GM19025 (cell line): ENCODE measurements around the gene MIEN1.
"Not testable (repeated sequence)": the region's sequence is repeated elsewhere in the genome, so short reads cannot be mapped to it uniquely, and the experiment has no call there.

Experiments
- ATAC-seq: cut with Tn5 transposase; IDR thresholded peaks from one replicate; pipeline ENCODE4 v1.9.1; 2021; ENCODE audit warnings: mild to moderate bottlenecking, low read depth, moderate library complexity; ENCODE audit not compliant: unreplicated experiment

MIEN1 gene

DNA sequence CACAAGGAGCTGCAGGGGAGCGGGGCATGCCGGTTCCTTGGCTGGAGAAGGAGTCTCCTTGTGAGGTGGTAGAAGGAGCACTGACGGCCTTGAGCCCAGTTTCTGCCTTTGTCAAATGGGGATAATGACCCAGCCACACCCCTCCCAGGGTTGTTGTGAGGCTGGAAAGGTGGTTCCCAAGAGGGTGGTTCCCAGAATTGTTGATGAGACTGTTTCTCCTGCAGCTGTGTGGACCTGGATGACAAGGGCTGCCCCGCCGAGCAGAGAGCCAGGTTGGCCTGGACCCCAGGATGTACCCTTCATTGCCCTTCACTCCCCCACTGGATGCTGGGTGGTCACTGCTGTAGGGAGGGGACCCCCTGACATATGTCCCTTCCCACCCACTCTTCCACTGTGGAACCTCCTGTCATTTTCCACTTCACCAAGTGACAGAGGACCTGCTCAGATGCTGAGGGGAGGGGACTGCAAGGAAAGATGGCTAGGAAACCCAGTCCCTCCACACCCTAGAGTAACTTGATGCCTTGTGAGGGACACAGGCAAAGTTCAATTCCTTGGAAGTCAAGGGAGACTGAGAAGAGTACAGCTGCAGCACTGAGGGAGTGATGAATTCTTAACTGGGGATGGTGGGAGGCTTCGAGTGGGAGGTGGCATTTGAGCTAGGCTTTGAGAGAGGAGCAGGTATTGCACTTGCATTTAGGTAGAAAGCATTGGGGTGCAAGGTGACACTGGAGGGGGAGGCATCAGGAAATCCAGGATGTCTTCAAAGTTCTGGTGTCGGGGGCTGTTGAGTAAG, 10.6 kb downstream of the MIEN1 start:
- no peak for ATAC-seq

DNA sequence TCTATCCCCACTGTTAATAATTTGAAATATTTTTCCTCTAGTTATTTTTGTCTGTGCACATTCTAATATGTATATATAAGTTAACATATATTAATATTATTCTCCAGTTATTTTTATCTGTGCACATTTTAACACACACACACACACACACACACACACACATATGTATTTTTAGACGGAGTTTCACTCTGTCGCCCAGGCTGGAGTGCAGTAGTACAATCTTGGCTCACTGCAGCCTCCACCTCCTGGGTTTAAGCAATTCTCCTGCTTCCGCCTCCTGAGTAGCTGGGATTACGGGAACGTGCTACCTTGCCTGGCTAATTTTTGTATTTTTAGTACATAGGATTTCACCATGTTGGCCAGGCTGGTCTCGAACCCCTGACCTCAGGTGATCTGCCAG, 12.7 kb downstream of the MIEN1 start:
- ATAC-seq: no peak

DNA sequence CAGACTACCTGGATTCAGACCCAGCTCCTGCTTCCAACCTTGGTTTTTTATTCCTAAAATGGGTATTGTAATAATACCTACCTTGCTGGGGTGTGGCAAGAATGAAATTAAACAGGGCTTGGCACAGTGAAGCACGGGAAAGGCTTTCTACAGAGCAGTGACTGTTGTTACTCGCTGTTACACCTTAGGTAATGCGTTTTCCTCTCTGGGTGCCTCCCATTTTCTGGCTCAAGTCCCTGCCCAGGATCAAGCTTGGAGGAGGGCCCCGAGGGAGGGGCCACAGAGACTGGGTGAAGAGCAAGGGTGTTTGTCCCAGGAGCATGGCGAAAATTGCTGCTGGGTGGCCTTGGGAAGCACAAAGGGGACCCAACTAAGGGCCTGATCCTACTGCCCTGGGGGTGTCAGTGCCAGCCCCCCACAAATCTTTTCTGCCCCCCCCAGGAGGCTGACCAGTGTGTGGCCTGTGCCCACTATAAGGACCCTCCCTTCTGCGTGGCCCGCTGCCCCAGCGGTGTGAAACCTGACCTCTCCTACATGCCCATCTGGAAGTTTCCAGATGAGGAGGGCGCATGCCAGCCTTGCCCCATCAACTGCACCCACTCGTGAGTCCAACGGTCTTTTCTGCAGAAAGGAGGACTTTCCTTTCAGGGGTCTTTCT, 13.3 kb downstream of the MIEN1 start:
- no peak for ATAC-seq

DNA sequence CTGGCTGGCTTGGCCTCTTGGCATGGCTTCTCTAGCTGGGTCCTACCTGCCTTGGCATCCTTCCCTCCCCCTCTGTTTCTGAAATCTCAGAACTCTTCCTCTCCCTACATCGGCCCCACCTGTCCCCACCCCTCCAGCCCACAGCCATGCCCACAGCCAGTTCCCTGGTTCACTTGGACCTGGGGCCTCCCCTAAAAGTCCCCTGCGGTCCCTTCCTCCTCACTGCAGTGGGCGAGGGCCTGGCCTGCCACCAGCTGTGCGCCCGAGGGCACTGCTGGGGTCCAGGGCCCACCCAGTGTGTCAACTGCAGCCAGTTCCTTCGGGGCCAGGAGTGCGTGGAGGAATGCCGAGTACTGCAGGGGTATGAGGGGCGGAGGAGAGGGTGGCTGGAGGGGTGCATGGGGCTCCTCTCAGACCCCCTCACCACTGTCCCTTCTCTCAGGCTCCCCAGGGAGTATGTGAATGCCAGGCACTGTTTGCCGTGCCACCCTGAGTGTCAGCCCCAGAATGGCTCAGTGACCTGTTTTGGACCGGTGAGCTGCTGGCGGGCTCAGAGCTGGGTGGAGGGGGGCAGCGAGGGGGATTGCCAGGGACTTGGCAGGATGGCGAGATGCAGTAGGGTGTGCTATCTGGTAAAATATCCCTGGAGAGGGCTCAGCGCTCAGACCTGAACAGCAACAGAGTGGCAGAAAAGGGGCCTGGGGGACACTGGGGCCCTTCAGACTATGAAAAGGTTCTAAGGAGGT, 14.1 kb downstream of the MIEN1 start:
- no peak for ATAC-seq

DNA sequence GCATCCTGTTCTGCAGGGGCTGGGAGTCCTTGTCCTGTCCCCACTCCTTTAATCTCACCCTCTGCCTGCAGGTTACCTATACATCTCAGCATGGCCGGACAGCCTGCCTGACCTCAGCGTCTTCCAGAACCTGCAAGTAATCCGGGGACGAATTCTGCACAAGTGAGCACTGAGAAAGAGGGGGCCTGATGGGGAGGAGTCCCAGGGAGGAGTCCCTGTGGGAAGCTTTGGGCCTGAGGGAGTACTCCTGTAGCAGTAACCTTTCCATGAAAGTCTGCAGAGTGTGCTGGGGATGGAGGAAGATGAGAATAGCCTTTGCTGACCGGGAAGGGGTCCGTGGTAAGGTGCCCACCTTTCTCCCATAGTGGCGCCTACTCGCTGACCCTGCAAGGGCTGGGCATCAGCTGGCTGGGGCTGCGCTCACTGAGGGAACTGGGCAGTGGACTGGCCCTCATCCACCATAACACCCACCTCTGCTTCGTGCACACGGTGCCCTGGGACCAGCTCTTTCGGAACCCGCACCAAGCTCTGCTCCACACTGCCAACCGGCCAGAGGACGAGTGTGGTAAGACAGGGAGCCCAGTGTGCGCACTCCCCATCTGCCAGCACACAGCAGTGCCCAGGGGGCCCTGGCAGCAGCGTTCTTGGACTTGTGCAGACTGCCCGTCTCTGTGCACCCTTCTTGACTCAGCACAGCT, 14.8 kb downstream of the MIEN1 start:
- ATAC-seq: no peak

DNA sequence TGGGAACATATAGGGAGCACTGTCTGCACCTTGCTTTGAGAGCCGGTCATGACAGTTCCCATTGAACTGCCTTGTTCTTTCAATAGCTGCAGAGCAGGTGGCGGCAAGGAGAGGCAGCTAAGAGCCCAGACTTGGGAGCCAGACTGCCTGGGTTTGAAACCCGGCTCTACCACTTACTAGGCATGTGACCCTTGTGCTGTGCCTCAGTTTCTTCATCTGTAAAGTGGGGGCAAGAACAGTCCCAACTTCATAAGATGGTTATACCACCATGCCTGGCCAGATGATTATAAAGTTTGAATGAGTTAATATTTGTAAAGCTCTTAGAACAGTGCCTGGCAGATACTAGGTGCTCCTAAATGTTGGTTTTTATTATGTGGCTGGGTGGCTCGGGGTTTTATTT, 16.1 kb downstream of the MIEN1 start:
- ATAC-seq: no peak

DNA sequence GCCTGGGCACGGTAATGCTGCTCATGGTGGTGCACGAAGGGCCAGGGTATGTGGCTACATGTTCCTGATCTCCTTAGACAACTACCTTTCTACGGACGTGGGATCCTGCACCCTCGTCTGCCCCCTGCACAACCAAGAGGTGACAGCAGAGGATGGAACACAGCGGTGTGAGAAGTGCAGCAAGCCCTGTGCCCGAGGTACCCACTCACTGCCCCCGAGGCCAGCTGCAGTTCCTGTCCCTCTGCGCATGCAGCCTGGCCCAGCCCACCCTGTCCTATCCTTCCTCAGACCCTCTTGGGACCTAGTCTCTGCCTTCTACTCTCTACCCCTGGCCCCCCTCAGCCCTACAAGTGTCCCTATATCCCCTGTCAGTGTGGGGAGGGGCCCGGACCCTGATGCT, 18.5 kb downstream of the MIEN1 start:
- ATAC-seq: no peak

DNA sequence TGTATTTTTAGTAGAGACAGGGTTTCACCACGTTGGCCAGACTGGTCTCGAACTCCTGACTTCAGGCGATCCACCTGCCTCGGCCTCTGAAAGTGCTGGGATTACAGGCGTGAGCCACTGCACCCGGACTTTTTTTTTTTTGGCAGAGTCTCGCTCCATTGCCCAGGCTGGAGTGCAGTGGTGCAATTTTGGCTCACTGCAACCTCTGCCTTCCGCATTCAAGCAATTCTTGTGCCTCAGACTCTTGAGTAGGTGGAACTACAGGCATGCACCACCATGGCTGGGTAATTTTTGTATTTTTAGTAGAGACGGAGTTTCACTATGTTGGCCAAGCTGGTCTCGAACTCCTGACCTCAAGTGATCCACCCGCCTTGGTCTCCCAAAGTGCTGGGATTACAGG, 19.3 kb downstream of the MIEN1 start:
- not testable (repeated sequence) for ATAC-seq

DNA sequence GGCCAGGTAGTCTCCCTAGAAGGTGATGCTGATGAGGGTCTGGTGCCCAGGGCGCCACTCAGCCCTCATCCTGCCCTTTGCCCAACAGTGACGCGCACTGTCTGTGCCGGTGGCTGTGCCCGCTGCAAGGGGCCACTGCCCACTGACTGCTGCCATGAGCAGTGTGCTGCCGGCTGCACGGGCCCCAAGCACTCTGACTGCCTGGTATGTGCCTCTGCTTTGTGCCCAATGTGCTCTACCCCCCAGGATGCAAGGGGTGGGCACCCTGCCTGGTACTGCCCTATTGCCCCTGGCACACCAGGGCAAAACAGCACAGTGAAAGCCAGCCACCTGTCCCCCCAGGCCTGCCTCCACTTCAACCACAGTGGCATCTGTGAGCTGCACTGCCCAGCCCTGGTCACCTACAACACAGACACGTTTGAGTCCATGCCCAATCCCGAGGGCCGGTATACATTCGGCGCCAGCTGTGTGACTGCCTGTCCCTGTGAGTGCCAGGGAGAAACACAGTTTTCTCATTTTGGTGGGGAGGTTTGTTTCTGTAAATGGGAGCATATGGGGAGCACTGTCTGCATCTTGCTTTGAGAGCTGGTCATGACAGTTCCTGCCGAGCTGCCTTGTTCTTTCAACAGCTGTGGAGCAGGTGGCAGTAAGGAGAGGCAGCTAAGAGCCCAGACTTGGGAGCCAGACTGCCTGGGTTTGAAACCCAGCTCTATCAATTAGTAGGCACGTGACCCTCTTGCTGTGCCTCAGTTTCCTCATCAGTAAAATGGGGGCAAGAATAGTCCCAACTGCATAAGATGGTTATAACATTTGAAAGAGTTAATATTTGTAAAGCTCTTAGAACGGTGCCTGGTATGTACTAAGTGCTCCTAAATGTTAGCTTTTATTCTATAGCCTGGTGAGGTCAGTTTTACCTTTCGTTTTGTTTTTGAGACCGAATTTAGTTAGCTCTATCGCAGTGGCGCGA, 20.1 kb downstream of the MIEN1 start:
- ATAC-seq: no peak

DNA sequence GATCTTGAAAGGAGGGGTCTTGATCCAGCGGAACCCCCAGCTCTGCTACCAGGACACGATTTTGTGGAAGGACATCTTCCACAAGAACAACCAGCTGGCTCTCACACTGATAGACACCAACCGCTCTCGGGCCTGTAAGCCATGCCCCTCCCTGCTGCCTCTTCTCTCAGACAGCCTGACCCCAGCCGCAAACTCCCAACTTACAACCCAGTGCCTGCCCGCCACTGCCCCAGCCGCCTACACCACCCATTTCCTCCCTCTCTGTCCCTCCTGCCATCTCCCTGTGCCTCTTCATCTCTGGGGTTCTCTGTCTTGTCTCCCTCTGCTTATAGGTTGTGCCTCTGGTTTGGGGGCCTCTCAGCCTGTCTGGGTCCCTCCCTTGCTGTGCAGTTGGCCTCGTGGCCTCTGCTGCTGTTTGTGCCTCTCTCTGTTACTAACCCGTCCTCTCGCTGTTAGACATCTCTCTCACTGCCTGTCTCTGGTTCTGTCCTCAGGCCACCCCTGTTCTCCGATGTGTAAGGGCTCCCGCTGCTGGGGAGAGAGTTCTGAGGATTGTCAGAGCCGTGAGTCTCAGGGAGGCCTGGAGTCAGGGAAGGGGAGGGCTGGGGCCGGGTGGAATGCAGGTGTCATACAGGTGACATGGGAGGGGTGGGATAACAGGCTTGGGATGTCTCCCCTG, 20.9 kb downstream of the MIEN1 start:
- no peak for ATAC-seq

DNA sequence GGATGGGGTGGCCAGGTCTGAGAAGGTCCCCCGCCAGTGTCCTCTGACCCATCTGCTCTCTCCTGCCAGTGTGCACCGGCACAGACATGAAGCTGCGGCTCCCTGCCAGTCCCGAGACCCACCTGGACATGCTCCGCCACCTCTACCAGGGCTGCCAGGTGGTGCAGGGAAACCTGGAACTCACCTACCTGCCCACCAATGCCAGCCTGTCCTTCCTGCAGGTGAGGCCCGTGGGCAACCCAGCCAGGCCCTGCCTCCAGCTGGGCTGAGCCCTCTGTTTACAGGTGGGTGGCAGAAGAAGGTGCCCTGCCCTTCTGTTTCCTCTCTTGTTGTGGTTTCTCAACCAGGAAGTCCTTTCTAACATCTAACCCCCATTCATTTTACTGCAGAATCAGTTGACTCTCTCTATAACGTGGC, 23.4 kb downstream of the MIEN1 start:
- no peak for ATAC-seq

DNA sequence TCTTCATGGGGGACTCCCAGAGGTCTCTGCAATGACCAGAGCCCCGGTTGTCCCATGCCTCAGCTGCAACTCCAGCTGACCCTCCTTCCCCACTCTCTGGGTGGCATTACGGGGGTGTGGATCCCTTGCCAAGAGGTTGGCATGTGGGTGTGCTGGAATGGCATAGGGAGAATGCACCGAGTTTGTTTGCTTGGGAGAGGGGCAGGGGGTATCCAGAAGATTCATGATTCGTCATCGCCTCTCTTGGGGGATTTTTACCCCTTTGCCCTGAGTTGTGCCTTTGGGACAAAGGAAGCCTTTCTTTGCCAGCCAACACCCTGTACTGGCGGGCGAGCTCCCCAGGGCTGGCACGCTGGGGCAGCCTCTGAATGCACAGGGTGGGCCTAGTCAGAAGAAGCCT, 23.9 kb downstream of the MIEN1 start:
- no peak for ATAC-seq

DNA sequence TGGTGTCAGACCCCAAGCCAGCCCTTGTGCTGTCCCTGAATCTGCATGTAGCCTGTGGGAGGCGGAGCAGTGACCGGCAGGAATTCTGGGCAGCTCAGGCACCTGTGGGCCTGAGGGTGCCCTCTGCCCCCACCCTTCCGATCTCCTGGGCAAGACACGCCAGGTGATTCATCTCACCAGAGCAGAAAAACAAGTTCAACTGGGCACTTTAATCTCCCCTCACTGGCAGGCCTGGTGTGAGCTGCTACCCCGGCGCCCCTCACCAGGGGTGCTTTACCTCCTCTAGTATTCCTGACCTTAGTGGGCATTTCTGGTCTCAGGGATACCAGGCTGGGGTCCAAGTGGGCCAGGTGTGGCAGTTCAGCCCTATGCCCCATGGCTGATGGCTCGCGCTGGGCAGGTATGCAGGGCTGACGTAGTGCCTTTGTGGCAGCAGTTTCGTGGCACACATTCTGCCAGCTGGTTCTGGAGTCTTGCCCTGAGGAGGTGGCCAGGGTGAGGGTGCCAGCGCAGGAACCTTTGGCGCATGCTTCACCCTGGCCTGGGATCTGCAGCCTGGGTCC, 24.5 kb downstream of the MIEN1 start:
- no peak for ATAC-seq

DNA sequence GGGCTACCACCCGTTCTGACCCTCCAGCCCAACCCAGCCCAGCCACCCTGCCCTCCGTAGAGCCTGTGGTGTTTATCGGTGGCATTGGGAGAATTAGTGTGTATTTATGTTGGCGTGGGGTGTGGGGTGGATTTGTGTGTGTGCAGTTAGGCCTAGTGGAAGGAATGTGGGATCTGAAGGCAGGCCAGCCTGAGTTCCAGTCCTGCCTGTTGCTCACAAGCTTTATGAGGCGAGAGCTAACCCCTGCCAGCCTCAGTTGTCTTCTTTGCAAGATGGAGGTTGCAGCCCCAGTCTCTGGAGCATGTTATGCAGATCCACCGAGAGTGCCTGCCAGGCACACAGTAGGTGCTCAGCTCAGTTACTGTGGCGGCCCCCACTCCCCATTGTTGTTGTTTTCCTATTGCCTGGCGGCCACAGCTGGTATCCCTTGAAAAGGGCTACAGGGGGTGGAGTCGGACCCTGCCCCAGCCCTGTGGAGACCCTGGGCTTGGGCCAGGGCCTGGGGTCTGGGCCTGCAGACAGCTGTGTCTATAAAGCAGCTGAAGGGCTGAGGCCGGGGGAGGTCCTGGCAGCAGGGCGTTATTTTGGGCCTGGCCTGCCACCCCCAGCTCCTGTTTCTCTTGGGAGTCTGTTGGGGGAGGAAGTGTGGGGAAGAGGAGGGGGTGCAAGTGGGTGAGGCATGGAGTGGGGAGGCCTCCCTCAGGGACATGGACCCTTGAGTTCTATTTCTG, 25.3 kb downstream of the MIEN1 start:
- ATAC-seq: no peak

DNA sequence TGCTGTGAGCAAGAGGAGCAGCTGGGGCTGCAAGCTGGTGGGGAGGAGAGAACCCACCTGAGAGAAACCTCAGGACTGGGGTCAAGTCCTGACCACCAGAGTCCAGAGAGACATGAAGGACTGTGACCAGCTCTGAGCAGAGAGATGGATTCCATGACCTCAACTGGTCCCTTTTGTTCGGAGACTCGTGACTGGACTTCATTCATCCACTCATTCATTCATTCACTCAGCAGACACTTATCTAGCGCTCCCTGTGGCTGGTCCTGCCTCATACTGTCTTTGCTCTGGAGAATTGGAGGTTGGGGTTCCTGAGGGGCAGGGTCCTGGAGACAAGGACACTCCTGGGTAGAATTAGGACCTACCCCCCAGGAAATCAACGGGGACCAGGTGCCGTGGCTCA, 26.4 kb downstream of the MIEN1 start:
- no peak for ATAC-seq

DNA sequence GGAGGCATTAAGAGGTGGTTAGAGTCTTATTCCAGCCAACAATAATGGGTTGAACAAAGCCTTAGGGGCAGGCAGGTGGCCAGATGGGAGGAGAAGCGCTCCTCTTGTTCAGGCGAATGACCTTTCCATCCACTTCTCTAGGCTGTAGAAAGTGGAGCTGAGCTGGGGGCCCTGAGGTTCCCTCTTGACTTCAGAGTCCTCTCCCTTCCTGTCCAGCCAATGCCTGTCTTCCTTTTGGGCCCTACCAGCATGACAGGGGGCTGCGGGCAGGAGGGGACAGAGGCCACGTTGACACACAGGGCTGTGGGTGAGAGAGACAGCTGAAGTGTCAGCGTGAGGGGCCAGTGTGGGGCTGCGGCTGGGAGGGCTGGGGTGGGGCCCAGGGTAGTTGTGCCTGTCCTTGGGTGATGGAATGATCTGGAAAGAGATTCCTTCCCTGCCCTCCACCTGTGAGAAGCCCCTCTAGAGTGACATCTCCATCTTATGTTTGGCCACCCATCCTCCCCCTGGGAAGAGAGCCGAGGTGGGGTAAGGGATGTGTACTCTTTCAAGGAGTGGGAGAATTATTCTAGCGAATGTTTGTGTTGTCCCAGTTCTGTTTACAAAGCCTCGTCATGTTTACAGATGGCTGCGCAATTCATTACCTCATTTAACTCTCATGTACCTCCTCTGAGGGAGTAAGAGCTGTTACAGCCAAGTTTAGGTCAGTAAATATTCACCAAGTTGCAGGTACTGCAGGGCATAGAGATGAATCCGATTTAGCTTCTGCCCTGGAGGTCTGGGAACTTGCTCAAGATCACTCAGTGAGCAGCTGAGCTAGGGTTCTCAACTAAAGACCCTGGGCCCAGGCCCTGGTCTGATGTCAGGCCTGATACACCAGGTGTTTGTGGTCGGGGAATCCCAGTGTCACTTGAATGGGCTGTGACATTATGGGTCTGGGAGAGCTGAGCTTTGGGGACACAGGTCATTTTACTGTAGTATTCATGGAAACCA, 27.1 kb downstream of the MIEN1 start:
- ATAC-seq: no peak

DNA sequence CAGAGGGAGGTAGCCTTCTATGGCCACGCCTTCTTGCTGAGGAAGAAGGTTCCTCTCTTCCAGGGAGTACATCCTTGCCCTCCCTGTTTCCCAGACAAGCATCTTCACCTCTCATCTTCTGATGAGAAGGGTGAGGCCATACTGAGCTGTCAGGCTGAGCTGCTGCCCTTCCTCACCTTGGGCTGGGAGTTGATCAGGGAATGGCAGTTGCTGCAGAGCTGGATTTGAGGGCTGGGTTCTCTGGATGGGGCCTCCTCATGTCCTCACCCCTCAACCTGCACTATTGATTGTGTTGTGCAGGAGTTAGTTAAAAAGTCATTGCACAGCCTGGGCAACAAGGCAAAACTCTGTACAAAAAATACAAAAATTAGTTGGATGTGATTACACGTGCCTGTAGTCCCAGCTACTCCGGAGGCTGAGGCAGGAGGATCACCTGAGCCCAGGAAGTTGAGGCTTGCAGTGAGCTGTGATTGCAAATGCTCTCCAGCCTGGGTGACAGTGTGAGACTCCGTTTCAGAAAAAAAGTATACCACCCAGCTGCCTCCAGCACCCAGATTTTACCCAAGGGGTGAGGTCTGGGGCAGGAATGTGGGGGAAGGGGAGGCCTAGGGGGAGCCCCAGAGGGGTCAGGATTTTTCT, 28.4 kb downstream of the MIEN1 start:
- ATAC-seq: no peak
